Fibroblast of the aortic adventitia (primary cell): ENCODE results near the gene AP2A2. TPM values are rescaled to one million over a fixed set of nuclear protein-coding genes. Genes with fewer than 3 reads are reported as not detected.
A peak's percentile ranks its signal among the peaks of the same experiment; 100 is the strongest.

Source experiments
- DNase-seq: peaks from one replicate; pipeline ENCODE4 v3.0.0-alpha.2; 2010; ENCODE audit warnings: low read depth
- H3K4me3 ChIP-seq: 2 replicates; pipeline ENCODE4 v1.5.1; 2011; ENCODE audit warnings: low read depth, mild to moderate bottlenecking, control low read depth, low read length, moderate library complexity
- total RNA-seq: library from RNA; depleted of rRNA; stranded (reverse); fragments of >200 nt; gene quantifications from 2 replicates; pipeline ENCODE4 v1.2.3, GENCODE V29; 2012; ENCODE audit warnings: low replicate concordance
- TF ChIP-seq, protein P1 (sequence below): IDR thresholded peaks from 2 replicates; pipeline ENCODE4 v1.5.1; 2011; ENCODE audit warnings: mild to moderate bottlenecking, low read length, control low read depth, inconsistent platforms; ENCODE audit not compliant: insufficient read depth

Gene AP2A2
- total RNA-seq, 1 donor, result 72.9 TPM

DNA sequence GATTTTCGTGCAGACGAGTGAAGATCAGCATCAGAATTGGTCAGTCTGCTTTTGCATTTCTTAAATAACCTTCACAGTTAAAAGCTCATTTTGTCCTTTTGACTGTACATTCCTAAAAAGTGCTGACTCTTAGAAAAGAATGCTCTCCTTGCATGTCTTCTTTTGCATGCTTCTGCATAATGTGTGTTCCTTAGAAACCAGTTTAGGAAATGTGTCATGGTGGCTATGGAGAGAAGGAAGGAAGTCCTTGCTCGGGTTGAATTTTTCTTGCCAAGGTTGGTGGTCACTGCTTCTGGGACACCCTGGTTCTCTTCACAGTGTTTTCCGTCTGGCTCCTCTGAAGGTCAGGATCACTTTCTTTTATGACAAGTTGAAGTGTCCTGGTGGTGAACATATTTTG, 6.8 kb downstream of the AP2A2 start:
- TF ChIP-seq, protein P1, sequence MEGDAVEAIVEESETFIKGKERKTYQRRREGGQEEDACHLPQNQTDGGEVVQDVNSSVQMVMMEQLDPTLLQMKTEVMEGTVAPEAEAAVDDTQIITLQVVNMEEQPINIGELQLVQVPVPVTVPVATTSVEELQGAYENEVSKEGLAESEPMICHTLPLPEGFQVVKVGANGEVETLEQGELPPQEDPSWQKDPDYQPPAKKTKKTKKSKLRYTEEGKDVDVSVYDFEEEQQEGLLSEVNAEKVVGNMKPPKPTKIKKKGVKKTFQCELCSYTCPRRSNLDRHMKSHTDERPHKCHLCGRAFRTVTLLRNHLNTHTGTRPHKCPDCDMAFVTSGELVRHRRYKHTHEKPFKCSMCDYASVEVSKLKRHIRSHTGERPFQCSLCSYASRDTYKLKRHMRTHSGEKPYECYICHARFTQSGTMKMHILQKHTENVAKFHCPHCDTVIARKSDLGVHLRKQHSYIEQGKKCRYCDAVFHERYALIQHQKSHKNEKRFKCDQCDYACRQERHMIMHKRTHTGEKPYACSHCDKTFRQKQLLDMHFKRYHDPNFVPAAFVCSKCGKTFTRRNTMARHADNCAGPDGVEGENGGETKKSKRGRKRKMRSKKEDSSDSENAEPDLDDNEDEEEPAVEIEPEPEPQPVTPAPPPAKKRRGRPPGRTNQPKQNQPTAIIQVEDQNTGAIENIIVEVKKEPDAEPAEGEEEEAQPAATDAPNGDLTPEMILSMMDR, result no peak
- no peak for DNase-seq
- no peak overlapping the region for H3K4me3 ChIP-seq

DNA sequence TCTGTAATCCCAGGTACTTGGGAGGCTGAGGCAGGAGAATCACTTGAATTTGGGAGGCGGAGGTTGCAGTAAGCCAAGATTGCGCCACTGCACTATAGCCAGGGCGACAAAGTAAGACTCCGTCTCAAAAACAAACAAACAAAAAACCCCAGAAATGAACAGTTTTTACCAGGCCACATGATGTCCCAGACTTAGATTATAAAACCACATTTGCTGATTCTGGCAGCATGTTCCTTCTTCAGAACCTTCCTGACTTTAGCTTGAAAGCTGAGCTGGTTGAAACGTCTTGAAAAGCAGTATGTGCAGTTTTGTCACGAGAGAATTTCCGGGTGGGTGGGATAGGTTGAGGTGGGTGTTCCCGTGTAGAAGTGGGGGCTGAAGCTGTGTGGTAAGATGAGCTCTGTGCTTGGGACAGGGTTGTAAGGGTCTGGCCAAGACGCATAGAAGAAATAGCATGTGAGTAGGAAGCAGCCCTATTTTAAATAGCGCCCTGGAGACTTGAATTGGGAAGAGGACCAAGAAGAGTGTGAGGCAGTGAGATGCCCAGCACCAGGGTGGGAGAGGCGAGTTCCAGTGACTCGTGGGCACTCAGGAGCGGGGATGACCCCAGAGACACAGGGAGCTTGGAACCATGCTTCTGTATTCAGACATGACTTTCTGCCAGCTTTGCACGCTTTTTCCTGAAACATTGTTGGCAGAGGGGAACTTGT, 7.6 kb downstream of the AP2A2 start:
- peak; percentile 64 for DNase-seq
- TF ChIP-seq, protein P1, result no peak

DNA sequence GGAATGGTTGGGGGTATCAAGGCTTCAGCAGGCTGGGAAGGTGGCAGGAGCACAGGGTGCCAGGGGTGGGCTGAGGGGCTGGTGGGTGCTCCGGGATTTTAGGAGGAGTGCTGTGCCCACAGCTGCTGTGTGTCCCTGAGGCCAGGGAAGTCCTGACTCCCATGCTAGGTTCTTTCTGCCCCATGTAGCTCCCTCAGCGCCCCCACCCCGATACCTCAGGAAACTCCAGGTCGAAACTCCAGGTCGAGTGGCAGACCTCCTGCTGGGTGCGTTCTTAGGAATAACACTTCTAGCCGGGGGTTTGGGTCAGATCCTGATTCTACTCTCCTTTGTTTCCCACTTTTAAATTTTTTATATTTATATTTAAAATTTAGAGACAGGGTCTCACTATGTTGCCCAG, 8.3 kb downstream of the AP2A2 start:
- H3K4me3 ChIP-seq, result no peak overlapping the region
- TF ChIP-seq, protein P1, result no peak
- no peak for DNase-seq

More for the DNA sequence above, 7.6 kb downstream of the AP2A2 start:
- no peak overlapping the region for H3K4me3 ChIP-seq

DNA sequence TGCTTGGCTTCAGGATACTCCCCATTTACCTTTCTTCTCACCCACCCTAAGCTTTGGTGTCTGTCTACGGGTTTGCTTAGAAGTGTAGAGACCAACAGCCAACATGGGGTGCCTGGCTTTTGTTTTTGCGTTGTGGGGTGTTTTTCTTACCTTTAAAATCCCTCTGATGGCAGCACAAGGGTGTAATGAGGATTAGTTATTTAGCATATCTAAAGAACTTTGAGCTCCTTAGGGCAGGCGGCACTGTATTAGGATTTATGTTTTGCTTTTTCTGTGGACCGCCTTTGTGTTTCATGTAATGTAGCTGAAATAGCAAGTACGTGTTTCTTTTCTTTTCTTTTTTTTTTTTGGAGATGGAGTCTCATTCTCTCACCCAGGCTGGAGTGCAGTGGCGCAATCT, 8.9 kb downstream of the AP2A2 start:
- no peak for DNase-seq
- TF ChIP-seq, protein P1, result no peak
- no peak overlapping the region for H3K4me3 ChIP-seq

DNA sequence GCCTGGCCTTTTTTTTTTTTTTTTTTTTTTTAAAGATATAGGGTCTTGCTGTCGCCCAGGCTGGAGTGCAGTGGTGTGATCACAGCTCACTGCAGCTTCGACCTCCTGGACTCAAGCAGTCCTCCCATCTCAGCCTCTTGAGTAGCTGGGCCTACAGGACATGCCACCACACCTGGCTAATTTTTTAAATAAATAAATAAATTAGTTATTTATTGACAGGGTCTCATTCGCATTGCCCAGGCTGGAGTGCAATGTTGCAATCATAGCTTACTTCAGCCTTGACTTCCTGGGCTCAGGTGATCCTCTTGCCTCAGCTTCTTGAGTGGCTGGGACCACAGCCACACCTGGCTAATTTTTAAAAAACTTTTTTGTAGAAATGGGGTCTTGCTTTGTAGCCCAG, 10.5 kb downstream of the AP2A2 start:
- TF ChIP-seq, protein P1, result no peak
- no peak overlapping the region for H3K4me3 ChIP-seq
- DNase-seq, result no peak

DNA sequence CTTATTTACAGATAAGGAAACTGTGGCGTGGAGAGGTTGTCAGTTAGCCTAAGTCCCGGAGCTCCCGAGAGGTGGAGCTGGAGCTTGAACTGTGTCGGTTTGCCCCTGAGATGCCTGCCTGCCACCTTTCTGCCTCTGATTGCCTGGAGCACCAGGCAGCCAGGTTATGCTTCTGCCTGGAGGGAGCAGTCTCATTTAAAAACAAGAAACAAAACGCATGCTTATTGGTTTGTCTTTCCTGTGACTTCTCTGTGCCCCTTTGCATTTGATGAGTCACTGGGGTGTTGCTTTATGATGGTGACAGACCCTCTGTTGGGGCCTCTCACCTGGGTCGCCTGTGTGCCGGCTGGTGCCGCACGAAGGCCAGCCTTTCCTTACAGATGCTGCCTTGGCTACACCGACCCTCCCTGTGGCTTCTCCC, 12.2 kb downstream of the AP2A2 start:
- DNase-seq, result no peak
- TF ChIP-seq, protein P1, result no peak
- no peak overlapping the region for H3K4me3 ChIP-seq
